Measurements from ENCODE around the gene PRORP.

DNA sequence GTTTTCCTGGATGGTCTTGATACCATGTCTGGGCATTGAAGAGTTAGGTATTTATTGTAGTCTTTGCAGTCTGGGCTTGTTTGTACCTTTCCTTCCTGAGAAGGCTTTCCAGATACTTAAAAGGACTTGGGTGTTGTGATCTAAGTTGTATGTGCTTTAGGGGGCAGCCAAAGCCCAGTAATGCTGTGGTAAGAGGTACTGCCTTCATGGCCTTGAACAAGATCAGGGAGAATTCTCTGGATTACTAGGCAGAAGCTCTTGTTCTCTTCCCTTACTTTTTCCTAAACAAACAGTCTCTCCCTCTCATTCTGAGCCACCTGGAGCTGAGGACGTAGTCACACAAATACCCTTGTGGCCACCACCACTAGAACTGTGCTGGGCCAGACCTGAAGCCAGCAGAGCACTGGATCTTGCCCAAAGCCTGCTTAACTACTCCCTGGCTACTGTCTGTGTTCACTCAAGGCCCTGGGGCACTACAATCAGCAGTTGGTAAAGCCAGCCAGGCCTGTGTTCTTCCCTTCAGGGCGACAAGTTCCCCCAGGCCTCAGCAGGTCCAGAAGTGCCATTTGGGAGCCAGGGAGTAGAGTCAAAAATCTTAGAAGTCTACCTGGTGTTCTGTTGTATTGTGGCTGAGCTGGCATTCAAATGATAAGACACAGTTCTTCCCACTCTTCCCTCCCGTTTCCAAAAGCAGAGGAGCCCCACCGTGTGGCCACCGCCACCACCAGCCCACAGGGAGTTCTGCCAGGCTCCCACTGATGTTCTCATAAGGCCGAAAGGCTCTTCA is 11.4 kb downstream of the PRORP start:
- no peak for TF ChIP-seq GATA2 (IDR thresholded peaks at IDR 0.05; ENCODE audit: low read depth, low read length)
- no peak for TF ChIP-seq GATA3 (IDR thresholded peaks at IDR 0.05; ENCODE audit: low read depth, low read length)

Data from SH-SY5Y (cell line).